HG02885 (cell line): Measurements from ENCODE around the gene TMEM186.
"Not testable (repeated sequence)": the region's sequence is repeated elsewhere in the genome, so short reads cannot be mapped to it uniquely, and the experiment has no call there.

Source experiments
- ATAC-seq: cut with Tn5 transposase; IDR thresholded peaks from one replicate; pipeline ENCODE4 v1.9.1; 2021; ENCODE audit warnings: mild to moderate bottlenecking; ENCODE audit not compliant: unreplicated experiment, poor library complexity

Gene TMEM186

DNA sequence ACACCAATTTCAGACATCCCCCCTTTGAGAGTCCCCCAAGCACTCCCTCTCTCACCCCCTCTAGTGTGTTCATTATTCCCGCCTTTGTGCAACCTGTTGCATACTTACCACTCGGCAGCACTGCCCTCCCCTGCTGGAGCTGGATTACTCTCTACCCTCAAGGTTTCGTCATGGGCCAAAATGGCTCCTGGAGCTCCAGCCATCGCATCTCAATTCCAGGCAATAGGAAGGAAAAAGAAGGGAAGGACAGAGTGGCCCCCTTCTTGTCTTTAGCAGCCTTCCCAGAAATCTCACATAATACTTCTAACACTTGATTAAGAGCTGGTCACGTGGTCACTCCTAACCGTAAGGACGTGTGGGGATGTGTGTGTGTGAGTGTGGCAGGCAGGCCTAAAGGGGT, 20.2 kb downstream of the TMEM186 start:
- ATAC-seq: no peak

DNA sequence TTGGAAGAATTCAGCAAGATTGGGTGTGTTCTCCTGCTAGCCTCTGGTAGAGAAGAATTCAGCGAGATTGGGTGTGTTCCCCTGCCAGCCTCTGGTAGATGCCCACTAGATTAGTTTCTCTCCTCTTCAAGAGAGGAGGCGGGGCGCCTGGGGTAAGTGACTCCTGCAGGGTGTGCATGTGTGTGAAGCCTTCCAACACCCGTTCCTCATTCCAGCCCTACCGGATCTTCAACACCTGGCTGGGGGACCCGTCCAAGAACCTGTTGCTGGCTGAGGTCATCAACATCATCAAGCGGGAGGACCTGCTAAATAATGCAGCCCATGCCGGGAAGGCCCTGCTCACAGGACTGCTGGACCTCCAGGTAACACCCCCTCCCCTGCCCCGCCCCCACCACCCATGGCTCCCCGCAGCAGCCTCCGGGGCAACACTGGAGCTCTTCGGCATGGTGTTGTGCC, 21.3 kb downstream of the TMEM186 start:
- no peak for ATAC-seq

DNA sequence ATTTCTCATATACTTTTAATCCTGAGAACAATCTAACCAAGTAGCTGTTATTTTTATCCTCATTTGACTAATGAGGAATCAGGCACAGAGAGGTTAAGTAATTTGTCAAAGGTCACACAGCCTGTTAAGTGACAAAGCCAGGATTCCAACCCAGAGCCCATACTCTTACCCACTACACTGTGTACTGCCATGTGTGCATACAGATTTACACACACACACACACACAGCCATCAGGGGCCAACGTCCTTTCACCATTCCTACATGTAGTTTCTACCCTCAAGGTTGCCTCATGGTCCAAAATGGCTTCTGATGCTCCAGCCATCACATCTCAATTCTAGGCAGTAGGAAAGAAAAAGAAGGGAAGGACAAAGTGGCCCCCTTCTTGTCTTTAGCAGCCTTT, 22.1 kb downstream of the TMEM186 start:
- ATAC-seq: no peak

DNA sequence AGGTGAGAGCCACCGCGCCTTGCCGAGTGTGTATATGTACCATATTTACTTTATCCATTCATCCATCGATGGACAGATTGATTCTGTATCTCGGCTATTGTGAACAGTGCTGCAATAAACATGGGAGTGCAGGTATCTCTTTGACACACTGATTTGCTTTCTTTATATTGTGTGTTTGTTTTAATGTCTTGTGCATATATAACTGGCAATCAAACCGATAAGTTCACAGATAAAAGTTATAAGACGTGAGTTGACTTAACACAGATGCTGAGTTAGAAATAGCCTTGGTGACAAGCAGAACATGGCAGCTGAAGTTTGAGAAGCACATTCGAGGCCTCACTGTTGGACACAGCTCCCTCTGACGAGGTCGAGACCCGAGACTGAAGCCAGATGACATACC, 23.2 kb downstream of the TMEM186 start:
- no peak for ATAC-seq

DNA sequence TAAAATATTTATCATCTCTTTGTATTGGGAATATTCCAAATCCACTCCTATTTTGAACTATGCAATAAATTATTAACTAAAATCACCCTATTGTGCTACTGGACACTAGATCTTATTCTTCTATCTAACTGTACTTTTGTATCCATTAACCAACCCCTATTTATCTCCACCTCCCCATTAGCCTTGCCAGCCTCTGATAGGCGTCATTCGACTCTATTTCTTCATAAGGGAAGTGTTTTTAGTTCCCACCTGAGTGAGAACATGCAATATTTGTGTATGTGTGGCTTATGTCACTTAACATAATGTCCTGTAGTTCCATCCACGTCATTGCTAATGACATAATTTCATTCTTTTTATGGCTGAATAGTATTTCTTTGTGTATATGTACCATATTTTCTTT, 23.9 kb downstream of the TMEM186 start:
- no peak for ATAC-seq

DNA sequence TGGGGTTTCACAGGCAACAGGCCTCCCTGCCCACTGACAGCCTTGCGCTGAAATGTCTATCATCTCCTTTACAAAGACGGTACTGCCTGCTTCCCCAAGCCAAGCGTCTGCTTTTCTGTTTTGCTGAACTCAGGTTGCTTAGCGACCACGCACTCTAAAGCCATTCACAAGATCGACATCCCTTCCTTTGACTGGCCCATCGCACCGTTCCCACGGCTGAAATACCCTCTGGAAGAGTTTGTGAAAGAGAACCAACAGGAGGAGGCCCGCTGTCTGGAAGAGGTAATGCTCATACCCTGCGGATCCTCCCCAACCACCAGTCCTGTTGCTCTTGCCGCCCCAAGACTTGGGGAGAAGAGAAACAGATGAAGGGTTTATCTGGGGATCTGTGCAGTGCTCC, 28.7 kb downstream of the TMEM186 start:
- ATAC-seq: no peak

DNA sequence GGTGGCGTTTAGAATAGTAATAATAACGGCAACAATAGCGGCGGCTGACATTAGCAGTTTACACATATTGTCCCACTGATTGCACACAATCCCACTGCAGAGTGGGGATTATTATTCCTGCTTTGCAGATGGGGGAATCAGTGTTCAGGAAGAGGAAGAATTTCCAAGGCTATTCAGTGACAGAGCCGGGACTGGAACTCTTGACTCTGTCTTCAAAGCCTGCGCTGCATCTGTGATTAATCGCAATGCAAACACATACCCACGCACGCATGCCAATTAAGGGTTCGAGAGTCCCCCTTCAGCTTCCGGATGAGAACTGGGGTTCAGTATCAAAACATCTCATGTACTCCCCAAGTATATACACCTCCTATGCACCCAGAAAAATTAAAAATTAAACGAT, 29.2 kb downstream of the TMEM186 start:
- ATAC-seq: no peak

DNA sequence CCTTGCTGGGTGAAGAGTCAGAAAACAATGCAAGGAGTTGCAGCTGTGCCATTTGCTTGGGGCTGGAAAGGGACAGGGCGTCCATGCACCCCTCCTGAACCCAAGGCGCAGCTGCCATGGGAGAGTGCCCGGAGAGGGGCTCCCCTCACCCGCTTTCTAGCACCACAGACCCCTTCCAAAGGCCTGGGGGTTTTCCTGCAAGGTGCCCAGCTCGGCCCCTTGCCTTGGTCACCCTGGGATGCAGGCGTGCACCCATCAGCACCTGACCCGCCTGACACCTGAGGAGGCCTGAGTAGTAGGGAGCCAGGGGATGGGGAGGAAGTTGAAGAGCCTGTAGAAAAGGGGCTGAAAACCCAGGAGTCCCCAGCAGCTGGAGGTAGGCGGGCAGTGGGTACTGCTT, 30.3 kb downstream of the TMEM186 start:
- no peak for ATAC-seq

DNA sequence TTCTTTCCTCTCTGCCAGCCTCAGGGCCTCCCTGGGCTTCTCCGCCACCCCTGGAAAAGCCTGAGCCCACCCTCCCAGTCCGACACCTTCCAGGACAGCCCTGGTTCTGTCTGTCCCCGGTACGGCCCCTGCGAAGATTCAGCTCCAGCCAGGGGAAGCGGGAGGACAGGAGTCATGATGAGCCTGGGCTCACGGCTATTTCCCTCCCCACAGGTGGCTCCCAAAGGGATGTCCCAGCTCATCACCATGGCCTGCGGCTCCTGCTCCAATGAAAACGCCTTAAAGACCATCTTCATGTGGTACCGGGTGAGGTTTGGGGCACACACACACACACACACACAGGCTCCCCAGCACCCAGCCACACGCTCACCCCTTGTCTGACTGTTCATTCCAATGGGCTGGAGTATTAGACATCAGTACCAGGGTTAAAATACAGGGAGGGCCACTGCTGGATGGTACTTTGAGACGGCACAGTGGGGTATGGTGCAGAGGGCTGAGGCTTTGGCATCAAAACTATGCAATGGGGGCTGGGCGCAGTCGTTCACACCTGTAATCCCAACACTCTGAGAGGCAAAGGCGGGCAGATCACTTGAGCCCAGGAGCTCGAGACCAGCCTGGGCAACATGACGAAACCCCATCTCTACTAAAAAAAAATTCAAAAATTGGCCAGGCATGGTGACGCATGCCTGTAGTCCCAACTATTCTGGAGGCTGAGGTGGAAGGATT, 32.8 kb downstream of the TMEM186 start:
- ATAC-seq: no peak

DNA sequence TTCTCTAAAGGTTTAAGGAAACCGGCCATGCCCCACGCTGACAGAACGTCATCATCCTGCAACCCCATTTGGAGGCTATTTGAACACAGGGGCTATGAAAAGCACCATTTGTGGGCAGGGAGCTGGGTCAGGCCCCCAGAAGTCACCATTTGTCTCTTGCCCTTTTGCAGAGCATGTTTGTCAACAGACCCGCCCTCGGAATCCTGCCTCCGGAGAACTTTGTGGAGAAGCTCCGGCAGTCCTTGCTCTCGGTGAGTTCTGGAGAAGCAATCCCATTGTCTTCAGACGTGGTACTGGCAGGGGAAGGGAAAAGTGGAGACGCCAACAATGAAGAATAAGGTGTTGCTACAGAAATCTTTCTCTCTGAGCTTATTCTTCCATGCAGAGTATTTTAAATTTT, 33.5 kb downstream of the TMEM186 start:
- ATAC-seq: no peak

DNA sequence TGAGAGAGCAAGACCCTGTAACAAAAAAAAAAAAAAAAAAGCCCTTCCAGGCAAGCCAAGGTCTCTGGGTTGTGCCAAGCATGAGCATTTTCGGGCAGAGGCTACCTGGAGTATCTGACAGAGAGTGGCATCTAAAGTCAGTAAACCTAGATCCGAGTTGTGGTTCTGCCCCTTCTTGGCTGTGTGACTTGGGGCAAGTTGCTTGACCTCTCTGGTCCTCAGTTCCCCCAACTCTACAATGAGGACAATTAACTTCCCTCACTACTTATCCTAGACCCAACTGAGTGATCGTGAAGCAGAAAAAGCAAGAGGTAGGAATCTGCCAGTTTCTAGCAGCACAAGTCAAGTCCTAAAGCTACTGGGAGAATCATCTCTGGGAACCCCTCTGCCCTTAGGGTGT, 34.4 kb downstream of the TMEM186 start:
- ATAC-seq: no peak

DNA sequence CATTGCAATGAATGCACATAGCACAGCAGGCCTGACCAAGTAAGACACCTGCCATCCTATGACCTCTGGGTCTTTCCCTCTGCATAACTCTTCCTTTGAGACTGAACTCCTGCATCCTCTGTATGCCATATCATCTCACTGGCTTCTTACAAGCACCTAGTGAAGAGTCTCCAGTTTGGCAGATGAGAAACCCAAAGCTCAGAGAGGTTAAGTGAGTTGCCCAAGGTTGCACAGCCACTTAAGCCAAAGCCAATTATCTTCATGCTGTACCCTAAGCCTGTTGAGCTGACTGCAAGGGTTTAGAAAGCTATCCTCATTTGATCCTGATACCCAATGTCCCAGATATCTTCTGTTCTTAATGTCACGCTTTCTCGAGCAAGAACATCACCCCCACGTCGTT, 35.2 kb downstream of the TMEM186 start:
- ATAC-seq: no peak

DNA sequence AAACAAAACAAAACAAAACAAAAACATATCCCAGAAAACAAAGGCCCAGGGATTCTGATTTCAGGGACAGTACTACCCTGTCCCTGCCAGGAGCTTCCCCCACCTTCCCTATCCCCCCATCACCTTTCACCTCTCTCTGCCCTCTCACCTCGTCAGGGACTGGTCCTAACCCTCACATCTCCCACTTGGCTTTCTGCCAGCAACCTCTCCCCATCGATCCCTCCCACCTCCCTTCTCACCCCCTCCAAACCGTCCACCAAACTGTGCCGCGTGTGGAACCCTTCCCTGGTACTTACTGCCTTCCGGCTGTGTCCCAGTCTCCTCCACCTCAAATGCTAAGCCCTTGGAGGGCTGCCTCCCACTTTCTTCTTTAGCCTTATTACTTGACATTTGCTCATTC, 36.4 kb downstream of the TMEM186 start:
- ATAC-seq: no peak

DNA sequence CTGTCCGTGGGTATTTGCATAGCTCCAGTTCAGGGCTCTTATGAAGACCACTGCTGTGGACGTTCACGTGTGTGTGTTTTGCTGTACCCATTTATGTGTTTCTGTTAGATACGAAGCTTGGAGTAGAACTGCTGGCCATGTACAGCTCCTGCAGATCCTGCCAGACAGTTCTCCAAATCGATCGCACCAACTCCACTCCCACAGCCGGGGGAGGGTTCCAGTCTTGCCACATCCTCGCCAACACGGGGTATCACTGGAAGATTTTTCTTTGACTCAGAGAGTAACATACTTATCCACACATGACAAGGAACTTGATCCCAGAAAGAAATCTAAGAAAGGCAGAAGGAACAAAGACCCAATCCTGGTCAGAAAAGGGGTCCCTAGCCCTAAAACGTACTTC, 37.4 kb downstream of the TMEM186 start:
- ATAC-seq: no peak

DNA sequence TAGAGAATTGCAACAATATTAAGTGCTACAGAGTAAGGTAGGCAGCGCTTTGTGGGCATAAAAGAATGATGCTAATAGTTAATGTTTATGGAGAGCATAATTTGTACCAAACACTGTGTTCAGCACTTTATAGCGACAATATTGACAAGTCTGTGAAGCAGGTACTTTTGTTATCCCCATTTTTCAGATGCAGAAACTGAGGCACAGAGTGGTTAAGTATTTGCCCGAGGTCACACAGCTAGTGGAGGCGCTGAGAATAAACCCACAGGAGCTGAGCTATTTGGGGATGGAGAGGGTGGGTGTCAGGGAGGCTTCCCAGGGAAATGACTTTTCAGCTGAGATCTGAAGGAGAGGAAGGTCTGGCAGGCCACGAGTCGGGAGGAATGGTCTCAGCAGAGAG, 39.4 kb downstream of the TMEM186 start:
- ATAC-seq: no peak

DNA sequence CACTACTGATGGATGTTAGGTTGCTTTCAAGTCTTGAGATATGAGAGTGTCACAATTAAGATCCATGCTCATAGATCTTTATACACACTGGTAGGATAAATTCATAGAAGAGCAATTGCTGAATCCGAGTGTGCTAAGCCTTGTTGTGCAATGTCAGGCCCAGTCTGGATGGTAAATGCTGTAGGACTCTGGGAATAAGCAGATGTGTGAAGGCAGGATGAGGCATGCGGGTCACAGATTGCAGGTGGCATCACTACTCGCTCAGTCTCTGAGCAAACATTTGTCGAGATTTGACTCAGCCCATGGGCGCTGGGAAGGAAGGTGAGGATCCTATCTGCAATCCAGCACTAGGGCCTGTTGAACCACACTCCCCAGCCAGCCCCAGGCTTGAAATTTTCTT, 40.7 kb downstream of the TMEM186 start:
- no peak for ATAC-seq

DNA sequence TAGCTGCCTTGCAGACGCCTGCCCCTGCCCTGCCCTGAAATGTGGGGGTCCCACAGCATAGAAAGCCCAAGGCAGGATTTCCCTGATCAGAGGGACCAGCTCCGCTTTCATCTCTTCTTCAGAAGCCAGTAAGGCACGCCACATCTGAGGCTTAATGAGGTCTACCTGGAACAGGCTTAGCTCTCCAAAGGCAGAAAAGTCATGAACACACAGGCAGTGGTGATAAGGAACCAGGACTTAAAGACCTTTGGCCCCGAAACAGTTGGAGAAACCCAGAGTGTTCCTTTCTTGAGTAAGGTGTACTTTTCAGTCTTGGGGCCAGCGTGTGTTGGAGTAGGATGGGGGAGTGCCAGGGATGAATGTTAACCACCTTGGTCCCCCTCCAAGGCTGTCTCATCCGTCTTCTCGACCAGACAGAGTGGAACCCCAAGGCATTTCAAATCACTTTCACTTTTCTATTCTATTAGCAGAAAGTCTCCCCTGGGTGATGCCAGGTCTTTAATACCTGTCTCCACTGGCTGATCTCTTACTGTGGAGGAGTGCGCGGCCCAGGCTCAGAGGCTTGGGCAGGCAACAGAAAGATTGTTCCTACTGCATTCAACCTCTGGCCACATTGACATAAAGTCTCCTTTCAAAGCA, 43.9 kb downstream of the TMEM186 start:
- ATAC-seq: no peak

DNA sequence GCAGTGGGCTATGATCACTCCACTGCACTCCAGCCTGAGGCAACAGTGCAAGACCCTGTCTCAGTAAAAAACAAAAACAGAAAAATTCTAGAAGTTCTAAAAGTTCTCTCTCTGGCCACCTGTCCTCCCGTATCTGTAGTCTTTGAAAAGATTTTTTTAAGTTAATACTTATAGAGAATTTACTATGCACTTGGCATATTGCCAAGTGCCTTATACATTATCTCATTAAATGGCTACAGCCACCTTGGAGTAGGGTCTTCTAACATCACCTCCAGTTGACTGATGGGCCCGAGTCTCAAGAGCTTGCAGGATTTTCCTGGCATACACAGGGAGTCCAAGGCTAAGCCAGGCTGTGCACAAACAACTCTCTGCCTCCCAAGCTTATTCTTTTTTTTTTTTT, 44.7 kb downstream of the TMEM186 start:
- no peak for ATAC-seq

DNA sequence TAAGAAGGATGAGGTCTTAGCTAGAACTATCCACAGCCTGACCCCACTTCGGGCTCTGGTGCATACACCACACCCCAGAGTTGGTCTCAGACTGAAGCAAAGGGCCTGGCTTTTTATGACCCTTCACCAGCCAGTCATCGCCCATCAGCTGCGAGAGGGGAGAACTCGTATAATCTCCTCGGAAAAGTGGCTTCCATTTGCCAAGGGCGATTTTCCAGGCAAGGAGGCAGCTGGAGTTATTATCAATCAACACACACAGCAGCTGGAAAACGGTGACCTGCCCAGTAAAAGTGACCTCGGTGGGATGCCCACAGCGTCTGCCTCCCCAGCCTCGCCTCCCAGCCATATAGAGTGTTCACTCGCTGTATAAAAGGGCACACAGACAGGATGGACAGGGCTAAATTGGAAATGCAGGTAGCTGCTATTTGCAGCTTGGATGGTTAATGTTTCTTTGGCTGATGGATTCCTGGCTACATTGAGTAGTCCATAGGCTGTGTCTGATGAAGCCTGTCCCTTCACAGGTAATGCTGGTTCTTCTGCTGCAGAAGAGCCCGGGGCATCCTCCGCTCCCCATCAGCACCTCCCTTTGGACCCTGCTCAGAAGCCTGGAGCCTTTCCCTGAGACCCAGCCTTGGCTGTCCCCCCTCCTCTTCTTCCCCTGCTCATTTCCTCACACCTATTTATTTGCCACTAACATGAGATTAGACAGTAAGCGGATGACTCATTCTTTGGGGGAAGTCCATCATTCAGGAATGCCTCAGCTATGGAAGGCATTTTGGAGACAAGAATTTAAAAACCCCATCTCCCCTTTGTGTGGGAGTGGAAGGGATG, 45.7 kb downstream of the TMEM186 start:
- no peak for ATAC-seq

DNA sequence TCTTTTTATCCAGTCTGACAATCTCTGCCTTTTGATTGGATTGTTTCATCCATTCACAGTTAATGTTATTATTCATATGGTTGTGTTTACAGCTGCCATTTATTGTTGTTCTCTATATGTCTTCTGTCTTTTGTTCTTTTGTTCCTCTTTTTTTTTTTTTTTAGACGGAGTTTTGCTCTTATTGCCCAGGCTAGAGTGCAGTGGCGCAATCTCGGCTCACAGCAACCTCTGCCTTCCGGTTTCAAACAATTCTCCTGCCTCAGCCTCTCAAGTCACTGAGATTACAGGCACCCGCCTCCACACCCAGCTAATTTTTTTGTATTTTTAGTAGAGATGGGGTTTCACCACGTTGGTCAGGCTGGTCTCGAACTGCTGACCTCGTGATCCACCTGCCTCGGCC, 48.5 kb downstream of the TMEM186 start:
- not testable (repeated sequence) for ATAC-seq
